ENCODE measurements around the gene ATOH1.

The ATOH1 gene

GRCh38 chr4:93834249-93835066 is 5.9 kb downstream of the ATOH1 start:
- DNase-seq (ENCODE audit: low read depth in 2 of 3, low spot score in 2 of 3) = no peak

- no peak for DNase-seq (ENCODE audit: low read depth in 2 of 3, low spot score in 2 of 3)
Measured at GRCh38 chr4:93835929-93836328, 7.4 kb downstream of the ATOH1 start.

GRCh38 chr4:93839704-93840103 is 11.2 kb downstream of the ATOH1 start:
- DNase-seq (ENCODE audit: low read depth in 2 of 3, low spot score in 2 of 3) = no peak

GRCh38 chr4:93841803-93842345 is 13.3 kb downstream of the ATOH1 start:
- DNase-seq (ENCODE audit: low read depth in 2 of 3, low spot score in 2 of 3) = no peak

- no peak for DNase-seq (ENCODE audit: low read depth in 2 of 3, low spot score in 2 of 3)
Measured at GRCh38 chr4:93842601-93843252, 14.2 kb downstream of the ATOH1 start.

GRCh38 chr4:93843772-93844171 is 15.2 kb downstream of the ATOH1 start:
- DNase-seq (ENCODE audit: low read depth in 2 of 3, low spot score in 2 of 3) = no peak

- DNase-seq (ENCODE audit: low read depth in 2 of 3, low spot score in 2 of 3) = no peak
Measured at GRCh38 chr4:93852680-93853079, 24.1 kb downstream of the ATOH1 start.

- DNase-seq (ENCODE audit: low read depth in 2 of 3, low spot score in 2 of 3) = no peak
Measured at GRCh38 chr4:93855926-93856325, 27.4 kb downstream of the ATOH1 start.

GRCh38 chr4:93865650-93866049 is 37.1 kb downstream of the ATOH1 start:
- no peak for DNase-seq (ENCODE audit: low read depth in 2 of 3, low spot score in 2 of 3)

- no peak for DNase-seq (ENCODE audit: low read depth in 2 of 3, low spot score in 2 of 3)
Measured at GRCh38 chr4:93867416-93868001, 39.0 kb downstream of the ATOH1 start.

- DNase-seq (ENCODE audit: low read depth in 2 of 3, low spot score in 2 of 3) = no peak
Measured at GRCh38 chr4:93870876-93871458, 42.4 kb downstream of the ATOH1 start.

- no peak for DNase-seq (ENCODE audit: low read depth in 2 of 3, low spot score in 2 of 3)
Measured at GRCh38 chr4:93876754-93877153, 48.2 kb downstream of the ATOH1 start.

GRCh38 chr4:93878566-93878965 is 50.0 kb downstream of the ATOH1 start:
- DNase-seq (ENCODE audit: low read depth in 2 of 3, low spot score in 2 of 3) = no peak

- no peak for DNase-seq (ENCODE audit: low read depth in 2 of 3, low spot score in 2 of 3)
Measured at GRCh38 chr4:93879919-93880318, 51.4 kb downstream of the ATOH1 start.
